ENCODE data around the gene CDHR4.
A peak's percentile ranks its signal among the peaks of the same experiment; 100 is the strongest.

The CDHR4 gene

GRCh38 chr3:49807431-49808114 is 7.9 kb upstream of the CDHR4 start:
- DNase-seq (ENCODE audit: low spot score) = no peak
- TF ChIP-seq, protein P1, sequence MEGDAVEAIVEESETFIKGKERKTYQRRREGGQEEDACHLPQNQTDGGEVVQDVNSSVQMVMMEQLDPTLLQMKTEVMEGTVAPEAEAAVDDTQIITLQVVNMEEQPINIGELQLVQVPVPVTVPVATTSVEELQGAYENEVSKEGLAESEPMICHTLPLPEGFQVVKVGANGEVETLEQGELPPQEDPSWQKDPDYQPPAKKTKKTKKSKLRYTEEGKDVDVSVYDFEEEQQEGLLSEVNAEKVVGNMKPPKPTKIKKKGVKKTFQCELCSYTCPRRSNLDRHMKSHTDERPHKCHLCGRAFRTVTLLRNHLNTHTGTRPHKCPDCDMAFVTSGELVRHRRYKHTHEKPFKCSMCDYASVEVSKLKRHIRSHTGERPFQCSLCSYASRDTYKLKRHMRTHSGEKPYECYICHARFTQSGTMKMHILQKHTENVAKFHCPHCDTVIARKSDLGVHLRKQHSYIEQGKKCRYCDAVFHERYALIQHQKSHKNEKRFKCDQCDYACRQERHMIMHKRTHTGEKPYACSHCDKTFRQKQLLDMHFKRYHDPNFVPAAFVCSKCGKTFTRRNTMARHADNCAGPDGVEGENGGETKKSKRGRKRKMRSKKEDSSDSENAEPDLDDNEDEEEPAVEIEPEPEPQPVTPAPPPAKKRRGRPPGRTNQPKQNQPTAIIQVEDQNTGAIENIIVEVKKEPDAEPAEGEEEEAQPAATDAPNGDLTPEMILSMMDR (IDR thresholded peaks at IDR 0.05) = no peak
- H3K27ac ChIP-seq = peak overlapping the region; percentile 13 to 59
- H3K4me3 ChIP-seq = no peak overlapping the region

DNA sequence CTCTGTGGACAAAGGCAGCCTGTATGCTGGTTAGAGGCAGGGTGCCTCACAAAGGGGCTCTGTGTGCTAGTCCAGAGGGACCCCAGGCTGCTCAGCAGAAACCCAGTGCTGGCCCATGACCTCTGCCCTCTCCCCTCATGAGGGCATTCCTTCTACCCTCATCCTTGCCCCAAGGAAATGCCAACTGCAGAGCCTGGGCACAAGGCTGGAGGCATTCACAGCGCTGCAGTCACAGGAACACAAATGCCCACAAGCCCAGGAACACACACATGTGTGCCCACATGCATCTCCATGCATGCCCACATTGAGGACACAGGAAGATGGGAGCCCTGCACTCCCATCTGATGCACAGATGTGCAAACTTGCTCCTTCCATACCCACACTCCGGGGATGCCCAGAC is 7.2 kb upstream of the CDHR4 start:
- H3K4me3 ChIP-seq = no peak overlapping the region
- peak overlapping the region in 1 of 2 donors; percentile 98 for H3K27ac ChIP-seq
- no peak for DNase-seq (ENCODE audit: low spot score)
- TF ChIP-seq, protein P1 (IDR thresholded peaks at IDR 0.05) = no peak

GRCh38 chr3:49805897-49806701 is 6.4 kb upstream of the CDHR4 start:
- peak overlapping the region; percentile 89 to 98 for H3K27ac ChIP-seq
- peak overlapping the region; percentile 26 for H3K4me3 ChIP-seq
- TF ChIP-seq, protein P1 (IDR thresholded peaks at IDR 0.05) = no peak
- DNase-seq (ENCODE audit: low spot score) = no peak

DNA sequence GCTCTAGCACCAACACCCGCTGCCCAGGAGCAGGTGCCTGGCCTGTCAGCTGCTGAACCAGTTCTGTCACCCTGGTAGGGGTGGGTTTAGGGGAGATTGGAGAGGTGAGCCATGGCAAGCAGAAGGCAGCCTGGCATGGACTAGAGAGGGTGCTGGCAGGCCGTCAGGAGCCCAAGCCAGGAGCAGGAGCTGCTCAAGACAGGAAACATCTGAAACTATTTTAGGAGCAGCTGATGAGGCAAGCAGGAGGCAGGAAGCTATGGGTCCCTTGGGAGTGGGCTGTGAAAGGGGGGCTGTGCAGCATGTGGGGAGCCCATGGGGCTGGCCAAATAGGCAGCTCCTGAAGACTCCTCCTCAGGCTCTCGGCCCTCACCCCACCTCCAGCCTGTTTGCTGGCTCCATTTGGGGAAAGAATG is 5.7 kb upstream of the CDHR4 start:
- Histone ChIP-seq H3K4me3 (peak overlapping the region; percentile 93), H3K27ac (peak overlapping the region; percentile 89 to 98)
- TF ChIP-seq, protein P1 (IDR thresholded peaks at IDR 0.05) = no peak
- DNase-seq (ENCODE audit: low spot score) = peak; percentile 96

DNA sequence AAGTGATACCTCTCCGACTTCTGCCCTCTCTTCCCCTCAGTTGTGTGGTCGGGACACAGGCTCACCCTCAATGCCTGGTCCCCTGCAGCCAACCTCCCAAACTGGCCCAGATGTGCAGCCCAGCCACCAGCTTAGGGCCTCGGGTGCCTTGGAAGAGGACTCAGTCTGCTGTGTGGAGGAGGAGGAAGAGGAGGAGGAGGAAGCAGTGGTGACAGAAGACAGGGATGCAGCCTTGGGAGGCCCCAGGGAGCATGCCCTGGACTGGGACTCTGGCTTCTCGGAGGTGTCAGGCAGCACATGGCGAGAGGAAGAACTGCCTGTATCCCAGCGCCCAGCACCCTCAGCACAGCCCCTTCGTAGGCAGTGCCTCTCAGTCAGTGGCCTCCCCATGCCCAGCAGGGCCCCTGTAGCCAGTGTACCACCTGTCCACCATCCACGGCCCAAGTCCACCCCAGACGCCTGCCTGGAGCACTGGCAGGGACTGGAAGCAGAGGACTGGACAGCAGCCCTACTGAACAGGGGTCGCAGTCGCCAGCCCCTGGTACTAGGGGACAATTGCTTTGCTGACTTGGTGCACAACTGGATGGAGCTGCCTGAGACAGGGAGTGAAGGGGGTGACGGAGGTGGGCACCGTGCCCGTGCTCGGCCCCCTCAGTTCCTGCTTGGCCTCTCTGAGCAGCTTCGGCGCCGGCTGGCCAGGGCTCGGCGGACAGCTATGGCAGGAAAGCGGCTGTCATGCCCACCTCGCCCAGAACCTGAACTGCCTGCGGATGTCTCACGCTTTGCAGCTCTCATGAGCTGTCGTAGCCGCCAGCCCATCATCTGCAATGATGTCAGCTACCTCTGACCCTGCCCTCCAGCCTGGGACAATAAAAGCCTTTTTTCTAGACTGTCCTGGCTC is 4.7 kb upstream of the CDHR4 start:
- H3K4me3 ChIP-seq = peak overlapping the region; percentile 93
- TF ChIP-seq, protein P1 (IDR thresholded peaks at IDR 0.05) = no peak
- peak overlapping the region; percentile 89 to 98 for H3K27ac ChIP-seq
- DNase-seq (ENCODE audit: low spot score) = no peak

DNA sequence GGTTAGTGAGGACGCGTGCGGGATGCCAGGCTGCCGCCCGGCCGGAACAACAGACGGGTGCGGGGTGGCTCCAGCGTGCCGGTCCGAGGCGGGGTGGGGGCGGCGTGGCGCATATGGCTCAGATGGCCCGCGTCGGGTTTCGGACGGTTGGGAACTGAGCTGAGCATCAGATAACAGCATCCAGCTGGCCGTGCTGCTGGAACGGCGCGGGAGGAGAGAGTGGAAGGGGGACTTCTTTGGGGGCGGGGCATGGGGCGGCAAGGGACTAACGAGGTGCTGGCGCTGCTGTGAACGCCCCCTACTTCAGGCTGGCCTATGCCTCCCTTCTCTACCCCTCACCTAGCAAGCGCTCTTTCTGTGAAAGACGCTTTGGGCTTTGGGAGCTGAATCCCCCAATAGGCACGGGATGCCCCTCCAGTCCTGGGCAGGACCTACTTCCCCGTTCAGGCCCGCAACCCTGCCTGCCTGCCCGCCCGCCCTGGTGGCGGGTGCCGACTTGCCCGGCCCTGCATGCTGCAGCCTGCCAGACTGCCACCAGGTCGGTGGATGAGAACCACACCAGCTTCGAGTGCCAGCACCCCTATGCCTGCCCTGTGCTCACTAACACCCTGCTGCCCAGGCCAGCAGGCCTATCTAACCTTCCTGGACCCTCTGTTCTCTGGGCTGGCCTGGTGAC is 3.9 kb upstream of the CDHR4 start:
- Histone ChIP-seq H3K27ac (peak overlapping the region; percentile 89 to 98), H3K4me3 (peak overlapping the region; percentile 93)
- TF ChIP-seq, protein P1 (IDR thresholded peaks at IDR 0.05) = no peak
- DNase-seq (ENCODE audit: low spot score) = peak; percentile 86
